HUDEP-2 (cell line): ENCODE results near the gene ZDHHC14.
"Not testable (repeated sequence)": the region's sequence is repeated elsewhere in the genome, so short reads cannot be mapped to it uniquely, and the experiment has no call there.

Source experiments
- DNase-seq, 76 experiments: peaks; one replicate each; lab custom pipeline; 2025; ENCODE audit not compliant: unreplicated experiment in 76 of 76; lab: John Stamatoyannopoulos, UW

The ZDHHC14 gene

GRCh38 chr6:157586088-157586414 lies 205.1 kb downstream of the ZDHHC14 start:
- no peak for DNase-seq

GRCh38 chr6:157586476-157587126 lies 205.6 kb downstream of the ZDHHC14 start:
- DNase-seq = no peak

- no peak for DNase-seq
Measured at GRCh38 chr6:157587127-157587926, 206.3 kb downstream of the ZDHHC14 start.

- not testable (repeated sequence) for DNase-seq
Measured at GRCh38 chr6:157590654-157591053, 209.7 kb downstream of the ZDHHC14 start.

GRCh38 chr6:157592541-157592940 lies 211.6 kb downstream of the ZDHHC14 start:
- DNase-seq = peak in 12 of 76 experiments; percentile 11 to 37 (median 19)

- no peak for DNase-seq
Measured at GRCh38 chr6:157592980-157593379, 212.0 kb downstream of the ZDHHC14 start.

GRCh38 chr6:157593596-157593995 lies 212.6 kb downstream of the ZDHHC14 start:
- no peak for DNase-seq

GRCh38 chr6:157594292-157594691 lies 213.3 kb downstream of the ZDHHC14 start:
- no peak for DNase-seq

- DNase-seq = no peak
Measured at GRCh38 chr6:157595768-157596167, 214.8 kb downstream of the ZDHHC14 start.

GRCh38 chr6:157596461-157596860 lies 215.5 kb downstream of the ZDHHC14 start:
- no peak for DNase-seq

GRCh38 chr6:157596886-157597285 lies 215.9 kb downstream of the ZDHHC14 start:
- no peak for DNase-seq

- peak in 57 of 76 experiments; percentile 6 to 66 (median 38) for DNase-seq
Measured at GRCh38 chr6:157597461-157598312, 216.7 kb downstream of the ZDHHC14 start.

- no peak for DNase-seq
Measured at GRCh38 chr6:157599191-157599590, 218.2 kb downstream of the ZDHHC14 start.

GRCh38 chr6:157600807-157601206 lies 219.8 kb downstream of the ZDHHC14 start:
- DNase-seq = no peak

GRCh38 chr6:157602521-157603295 lies 221.7 kb downstream of the ZDHHC14 start:
- no peak for DNase-seq

- no peak for DNase-seq
Measured at GRCh38 chr6:157603314-157603940, 222.4 kb downstream of the ZDHHC14 start.

- DNase-seq = no peak
Measured at GRCh38 chr6:157603971-157604370, 223.0 kb downstream of the ZDHHC14 start.

- DNase-seq = no peak
Measured at GRCh38 chr6:157604816-157605215, 223.8 kb downstream of the ZDHHC14 start.

GRCh38 chr6:157605484-157605883 lies 224.5 kb downstream of the ZDHHC14 start:
- DNase-seq = no peak

GRCh38 chr6:157606516-157606915 lies 225.5 kb downstream of the ZDHHC14 start:
- no peak for DNase-seq
